Measurements from ENCODE around the gene CTF1. TPM values are rescaled to one million over a fixed set of nuclear protein-coding genes. Genes with fewer than 3 reads are reported as not detected.
"Not testable (repeated sequence)": the region's sequence is repeated elsewhere in the genome, so short reads cannot be mapped to it uniquely, and the experiment has no call there.

Gene CTF1
- total RNA-seq, 1 donor from 2014 or later = 0.17 TPM

GRCh38 chr16:30888856-30889499 is 7.4 kb upstream of the CTF1 start:
- peak; percentile 29 for DNase-seq

GRCh38 chr16:30889721-30890120 is 6.7 kb upstream of the CTF1 start:
- DNase-seq = no peak

GRCh38 chr16:30891043-30891823 is 5.2 kb upstream of the CTF1 start:
- DNase-seq = not testable (repeated sequence)

GRCh38 chr16:30892670-30893416 is 3.6 kb upstream of the CTF1 start:
- DNase-seq = no peak

GRCh38 chr16:30893417-30893743 is 3.0 kb upstream of the CTF1 start:
- no peak for DNase-seq

GRCh38 chr16:30893744-30894539 is 2.5 kb upstream of the CTF1 start, which contains the start of gene BCL7C:
Gene BCL7C (minus strand): TSS chr16:30894077. CDS start chr16:30893944, 133 bp downstream.
- peak; percentile 92 for DNase-seq

GRCh38 chr16:30894540-30895368 is 1.7 kb upstream of the CTF1 start:
- DNase-seq = no peak

- no peak for DNase-seq
Observed at GRCh38 chr16:30895627-30896260, 670 bp upstream of the CTF1 start.

GRCh38 chr16:30896889-30897733 is 697 bp downstream of the CTF1 start:
- peak; percentile 92 for DNase-seq

- no peak for DNase-seq
Observed at GRCh38 chr16:30899794-30900193, 3.4 kb downstream of the CTF1 start.

GRCh38 chr16:30900588-30900987 is 4.2 kb downstream of the CTF1 start:
- no peak for DNase-seq

GRCh38 chr16:30901201-30902028 is 5.0 kb downstream of the CTF1 start:
- no peak for DNase-seq

GRCh38 chr16:30902029-30902972 is 5.9 kb downstream of the CTF1 start:
- peak; percentile 83 for DNase-seq

GRCh38 chr16:30903002-30903401 is 6.6 kb downstream of the CTF1 start:
- DNase-seq = no peak

- peak; percentile 79 for DNase-seq
Observed at GRCh38 chr16:30903596-30903995, 7.2 kb downstream of the CTF1 start.

- no peak for DNase-seq
Observed at GRCh38 chr16:30904114-30904780, 7.8 kb downstream of the CTF1 start.

- DNase-seq = no peak
Observed at GRCh38 chr16:30907064-30907463, 10.7 kb downstream of the CTF1 start.
